CD4-positive, alpha-beta memory T cell (primary cell): ENCODE results near the gene HILPDA. TPM values are rescaled to one million over a fixed set of nuclear protein-coding genes. Genes with fewer than 3 reads are reported as not detected.
"Not testable (repeated sequence)": the region's sequence is repeated elsewhere in the genome, so short reads cannot be mapped to it uniquely, and the experiment has no call there.

Source experiments
- CTCF ChIA-PET: fragments of 350-600 bp; sonication (Branson Sonifier 250); formaldehyde crosslinking; loops from one replicate; lab custom pipeline; 2021; ENCODE audit warnings: inconsistent platforms; ENCODE audit not compliant: partially characterized antibody; lab: Charles Lee
- POLR2A ChIA-PET: fragments of 350-600 bp; sonication (Branson Sonifier 250); formaldehyde crosslinking; loops from one replicate; lab custom pipeline; 2021; ENCODE audit not compliant: partially characterized antibody; lab: Charles Lee
- DNase-seq, 5 donors: peaks; one replicate each; pipeline versions ENCODE4 v3.0.0 to v3.0.0-alpha.2; 2020 to 2022; ENCODE audit warnings: mixed read lengths in 1 of 5
- H3K27ac ChIP-seq: one replicate; pipeline ENCODE4 v1.7.0; 2013; ENCODE audit warnings: low read depth, low read length
- H3K27me3 ChIP-seq: 2 replicates; pipeline ENCODE4 v1.7.0; 2013; ENCODE audit warnings: mild to moderate bottlenecking, low read length, moderate library complexity; ENCODE audit not compliant: insufficient read depth
- H3K36me3 ChIP-seq: 2 replicates; pipeline ENCODE4 v1.7.0; 2013; ENCODE audit warnings: mild to moderate bottlenecking, low read length, moderate library complexity; ENCODE audit not compliant: insufficient read depth
- H3K4me1 ChIP-seq: 2 replicates; pipeline ENCODE4 v1.7.0; 2013; ENCODE audit warnings: mild to moderate bottlenecking, low read length, moderate library complexity; ENCODE audit not compliant: insufficient read depth
- H3K4me3 ChIP-seq, 2 donors: one replicate each; pipeline ENCODE4 v1.7.0; 2013; ENCODE audit warnings: low read length in 2 of 2, mild to moderate bottlenecking in 1 of 2
- H3K9me3 ChIP-seq, 2 donors: one replicate each; pipeline ENCODE4 v1.7.0; 2013; ENCODE audit warnings: low read length in 2 of 2, control low read depth in 1 of 2; ENCODE audit not compliant: control insufficient read depth in 1 of 2
- H3K27ac Mint-ChIP-seq, 7 donors: one replicate each; pipeline ENCODE4 v1.8.0; 2020 to 2021; ENCODE audit warnings: mixed read lengths in 7 of 7, mild to moderate bottlenecking in 6 of 7, inconsistent platforms in 3 of 7, moderate library complexity in 3 of 7
- H3K27me3 Mint-ChIP-seq, 2 donors: one replicate each; pipeline ENCODE4 v1.8.0; 2020 to 2021; ENCODE audit warnings: mixed read lengths in 2 of 2
- H3K36me3 Mint-ChIP-seq, 2 donors: one replicate each; pipeline ENCODE4 v1.8.0; 2020 to 2021; ENCODE audit warnings: mixed read lengths in 2 of 2, inconsistent platforms in 1 of 2, mild to moderate bottlenecking in 1 of 2
- H3K4me1 Mint-ChIP-seq, 4 donors: one replicate each; pipeline ENCODE4 v1.8.0; 2020 to 2021; ENCODE audit warnings: mixed read lengths in 4 of 4, mild to moderate bottlenecking in 1 of 4
- H3K4me3 Mint-ChIP-seq, 8 donors: one replicate each; pipeline ENCODE4 v1.8.0; 2020 to 2021; ENCODE audit warnings: mixed read lengths in 8 of 8, mild to moderate bottlenecking in 7 of 8, moderate library complexity in 6 of 8, inconsistent platforms in 3 of 8
- H3K9me3 Mint-ChIP-seq, 8 donors: one replicate each; pipeline ENCODE4 v1.8.0; 2020 to 2021; ENCODE audit warnings: mixed read lengths in 8 of 8, mild to moderate bottlenecking in 5 of 8, inconsistent platforms in 3 of 8, moderate library complexity in 1 of 8
- intact Hi-C: fragments of 100-400 bp; cut with micrococcal nuclease; formaldehyde crosslinking; loops from one replicate; pipeline ENCODE4 v1.15.1; 2023
- polyA plus RNA-seq, 2 donors: library from polyadenylated mRNA; unstranded; fragments of 300-500 nt; fragmentation: Illumina TruSeq; gene quantifications; one replicate each; pipeline ENCODE4 v1.2.3, GENCODE V29; 2021
- total RNA-seq, 2 experiments: library from RNA; stranded (reverse); gene quantifications; one replicate each; pipeline ENCODE4 v1.2.3, GENCODE V29; 2021

HILPDA gene
- total and polyA plus RNA-seq, 4 experiments from 2014 or later = 2.4 to 4.5 (median 3.6) TPM

DNA sequence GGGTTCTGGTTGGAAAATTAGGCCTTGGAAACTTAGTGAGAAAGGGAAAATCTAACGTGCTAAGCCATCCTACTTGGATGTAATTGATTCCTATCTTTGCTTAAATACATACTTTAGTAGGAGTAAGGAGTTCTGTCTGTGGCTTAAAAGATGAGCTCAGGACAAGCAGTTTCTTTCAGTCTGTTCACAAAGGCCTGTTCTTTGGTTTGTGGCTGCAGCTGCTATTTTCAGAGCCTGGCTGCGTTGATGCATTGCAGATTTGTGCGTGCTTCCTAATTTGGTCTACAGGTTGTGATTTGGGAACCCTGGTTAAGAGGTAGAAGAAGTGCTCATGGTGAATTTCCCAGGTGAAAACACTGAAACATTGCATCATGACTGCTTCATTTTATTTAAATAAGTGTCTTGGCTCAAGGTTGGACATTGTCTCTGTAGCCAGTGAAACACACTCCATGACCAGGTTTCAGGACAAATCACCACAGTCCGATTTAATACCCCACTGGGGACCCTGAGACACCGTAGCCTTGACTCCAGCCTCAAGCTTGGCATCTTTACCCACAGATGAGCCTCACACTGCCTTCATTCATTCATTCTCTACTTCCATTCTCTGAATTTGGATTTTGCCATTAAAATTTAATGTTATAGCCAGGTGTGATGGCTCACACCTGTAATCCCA lies 51.8 kb downstream of the HILPDA start:
- H3K4me1 ChIP-seq = peaks cover 13% of the 10 kb centered on the region
- Mint-ChIP-seq H3K4me1 (peaks cover 13 to 39% (median 18%) of the 10 kb centered on the region in 4 donors), H3K4me3 (peak overlapping the region; percentile 2 to 68 (median 59)), H3K27ac (peak overlapping the region in 6 of 7 donors; percentile 42 to 91 (median 74))
- CTCF ChIA-PET, H3K36me3 Mint-ChIP-seq, H3K27me3 ChIP-seq, H3K4me3 ChIP-seq, DNase-seq, H3K27me3 Mint-ChIP-seq, H3K27ac ChIP-seq, POLR2A ChIA-PET, H3K9me3 Mint-ChIP-seq, H3K9me3 ChIP-seq, intact Hi-C loops, H3K36me3 ChIP-seq: not testable (repeated sequence)

Other genes starting within 250 kb of the HILPDA start
- not detected for gene LEP, start 214.6 kb upstream of the HILPDA start, total RNA-seq
- not detected for gene LEP, start 214.6 kb upstream of the HILPDA start, polyA plus RNA-seq
- gene RBM28, start 112.0 kb upstream of the HILPDA start, total RNA-seq = 10 to 100 TPM; 43.4 to 48.3 TPM
- 1 to 10 TPM; 2.4 to 9.9 TPM for gene RBM28, start 112.0 kb upstream of the HILPDA start, polyA plus RNA-seq
- gene PRRT4, start 94.2 kb upstream of the HILPDA start, total RNA-seq = under 1 TPM; 0.52 to 0.58 TPM
- gene PRRT4, start 94.2 kb upstream of the HILPDA start, polyA plus RNA-seq = under 1 TPM; 0.11 to 0.16 TPM
- 10 to 100 TPM; 48.0 to 49.4 TPM for gene IMPDH1, start 45.9 kb upstream of the HILPDA start, total RNA-seq
- 10 to 100 TPM; 43.0 to 55.9 TPM for gene IMPDH1, start 45.9 kb upstream of the HILPDA start, polyA plus RNA-seq
- 10 to 100 TPM; 25.3 to 32.8 TPM for gene METTL2B, start 20.9 kb downstream of the HILPDA start, total RNA-seq
- gene METTL2B, start 20.9 kb downstream of the HILPDA start, polyA plus RNA-seq = 10 to 100 TPM; 13.2 to 25.1 TPM
- gene GARIN1A, start 216.4 kb downstream of the HILPDA start, total RNA-seq = 1 to 10 TPM; 1.6 to 3.4 TPM
- gene GARIN1A, start 216.4 kb downstream of the HILPDA start, polyA plus RNA-seq = under 1 TPM in 1 of 2 donors, not detected in 1; 0.06 TPM